Astrocyte (in vitro differentiated cells and primary cell): ENCODE data around the gene KDM4B.

Experiments
- CTCF ChIP-seq: IDR thresholded peaks from 2 replicates; pipeline ENCODE4 v1.5.1; 2011; ENCODE audit warnings: low read depth, mild to moderate bottlenecking, inconsistent platforms, low read length, moderate library complexity; ENCODE audit not compliant: insufficient read depth
- EZH2 ChIP-seq: IDR thresholded peaks from 2 replicates; pipeline ENCODE4 v1.6.1; 2012; ENCODE audit warnings: mild to moderate bottlenecking, low read length, inconsistent platforms; ENCODE audit not compliant: insufficient read depth

DNA sequence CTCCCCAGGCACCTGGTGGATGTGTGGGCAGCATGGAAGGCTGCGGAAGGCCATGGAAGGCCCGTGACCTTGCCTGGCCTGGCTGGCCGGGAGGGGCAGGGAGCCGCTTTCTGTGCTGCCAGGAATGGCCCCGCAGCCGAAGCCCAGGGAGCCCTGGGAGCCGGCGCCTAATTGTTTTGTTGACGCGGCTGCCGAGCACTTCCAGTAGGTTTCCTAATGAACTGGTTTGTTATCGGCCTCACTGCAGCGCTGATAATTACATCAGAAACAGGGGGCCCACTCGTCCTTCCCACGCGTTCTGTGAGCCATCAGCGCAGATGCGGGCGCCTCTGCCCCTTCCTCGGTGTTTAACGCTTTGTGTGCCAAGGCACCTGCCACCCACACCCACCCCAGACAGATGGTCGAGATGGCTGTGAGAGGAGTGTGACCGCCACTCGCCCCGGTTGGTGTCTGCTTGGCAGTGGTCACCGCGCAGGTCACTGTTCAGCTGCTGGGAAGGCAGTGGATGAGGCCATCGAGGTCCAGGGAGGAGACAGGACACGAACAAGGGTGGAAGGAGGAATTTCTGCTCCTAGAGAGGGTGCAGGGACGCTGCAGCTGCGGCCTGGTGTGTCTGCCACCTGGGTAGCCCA is 124.5 kb downstream of the KDM4B start:
- TF ChIP-seq CTCF (no peak), EZH2 (no peak)
